ENCODE measurements around the gene GJD3. TPM values are rescaled to one million over a fixed set of nuclear protein-coding genes. Genes with fewer than 3 reads are reported as not detected.

Gene GJD3
- total and polyA plus RNA-seq, 2 of the 4 experiments (the other 2 are of a cell fraction): 0.10 TPM; not detected in 1

DNA sequence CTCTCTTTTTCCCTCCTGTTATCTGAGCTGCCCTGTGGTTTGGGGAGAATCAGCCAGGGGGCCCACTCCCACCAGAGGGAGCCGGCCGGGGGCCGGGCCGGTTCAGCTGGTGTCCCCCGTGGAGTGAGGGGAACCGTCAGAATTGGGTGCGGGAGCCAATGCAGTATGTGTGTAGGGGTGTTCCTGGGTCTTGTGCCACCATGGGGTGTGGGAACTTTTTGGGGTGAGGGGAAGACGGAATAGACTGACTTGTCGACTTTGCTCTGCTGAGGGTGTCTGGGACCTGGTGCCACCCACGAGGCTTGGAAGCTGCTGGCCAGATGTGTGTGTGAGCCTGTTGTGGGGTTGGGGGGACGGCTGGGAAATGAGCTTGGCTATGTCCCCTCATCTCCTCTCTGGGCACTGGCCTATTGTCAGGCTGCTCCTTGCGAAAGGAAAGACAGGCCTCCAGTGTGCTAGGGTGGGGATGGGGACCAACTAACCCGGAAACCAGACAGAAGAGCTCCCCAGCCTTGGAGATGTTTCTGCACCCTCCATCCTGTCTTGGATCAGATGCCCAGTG lies 45.6 kb downstream of the GJD3 start:
- Histone ChIP-seq H3K23ac (ENCODE audit: low read depth, low read length) (peak overlapping the region; percentile 86), H2BK120ac (ENCODE audit: low read depth, low read length) (peak overlapping the region; percentile 4; the same call in 1 of the 2 replicates), H3K79me1 (ENCODE audit: low read depth in 1 of 2, low read length in 2 of 2) (peaks cover 9 to 88% of the 10 kb centered on the region in 2 experiments; a peak in 3 of 4 replicates), H3K9me3 (ENCODE audit: control insufficient read depth, insufficient read depth, low read length) (no peaks in the 10 kb centered on the region), H3K4ac (ENCODE audit: low read depth, low read length) (peak overlapping the region; percentile 72), H3K18ac (ENCODE audit: low read depth, low read length) (no peak overlapping the region), H3K4me2 (ENCODE audit: low read depth, low read length) (peak overlapping the region; percentile 87), H3K27me3 (ENCODE audit: control insufficient read depth, insufficient read depth, low read length) (no peaks in the 10 kb centered on the region), H3K27ac (ENCODE audit: insufficient read depth, low read length) (peak overlapping the region; percentile 83), H4K8ac (ENCODE audit: low read depth in 2 of 2, low read length in 2 of 2) (peak overlapping the region in 1 of 2 experiments; percentile 8; a peak in 1 of 4 replicates), H2BK5ac (ENCODE audit: low read depth, low read length, poor library complexity, severe bottlenecking) (no peak overlapping the region), H3K9me1 (ENCODE audit: insufficient read depth, low read length) (peaks cover 52% of the 10 kb centered on the region), H3K36me3 (ENCODE audit: control insufficient read depth, insufficient read depth, low read length) (no peaks in the 10 kb centered on the region), H2AFZ (replicated peaks; ENCODE audit: low read length, poor library complexity) (no peak overlapping the region), H2BK15ac (ENCODE audit: low read depth, low read length) (peak overlapping the region; percentile 19; the same call in 1 of the 3 replicates), H2AK9ac (replicated peaks; ENCODE audit: low read depth, low read length, poor library complexity) (peak overlapping the region; percentile 67), H4K20me1 (ENCODE audit: insufficient read depth, low read length) (peaks cover 40% of the 10 kb centered on the region), H3K4me1 (ENCODE audit: control insufficient read depth, insufficient read depth, low read length) (peaks cover 68% of the 10 kb centered on the region), H3K56ac (ENCODE audit: extremely low read depth, insufficient read depth, low read length) (no peak overlapping the region), H4K5ac (ENCODE audit: low read depth, low read length) (no peak overlapping the region), H3K14ac (replicated peaks; ENCODE audit: low read depth, low read length) (peak overlapping the region; percentile 70), H4K91ac (ENCODE audit: insufficient read depth, low read depth, low read length) (peak overlapping the region; percentile 4; the same call in 1 of the 2 replicates), H2AK5ac (ENCODE audit: low read depth, low read length) (peak overlapping the region; percentile 83), H3K9ac (ENCODE audit: low read depth, low read length) (peak overlapping the region; percentile 71), H2BK20ac (ENCODE audit: low read depth, low read length) (no peak overlapping the region), H3K4me3 (ENCODE audit: insufficient read depth, low read depth, low read length) (peak overlapping the region; percentile 73)
- no peak for DNase-seq
- BruUV-seq (replicated peaks): no TSS peak
- intact Hi-C loops (cut with micrococcal nuclease) (loop anchor here (2.0 kb wide), 1 partner anchor 24 kb away; no protein-coding TSS in a partner anchor), in situ Hi-C loops (cut with MboI; ENCODE audit: low sequenced_read_pairs) (no loop called here), dilution Hi-C loops (cut with HindIII; ENCODE audit: low sequenced_read_pairs, unreplicated experiment) (no loop called here)
- ATAC-seq (ENCODE audit: low read depth): no peak
- ChIA-PET POLR2A (ENCODE audit: unreplicated experiment) (no interaction called here), CTCF (interaction anchor here (1.0 kb wide), 1 partner anchor 32 kb away, joined by 3 read pairs; no protein-coding TSS in a partner anchor)
- 2% methylated on average over 5 of the region's 13 CpGs; no CpG with 5 or more reads in 1 of the 2 experiments for WGBS, 2 experiments (ENCODE audit: extremely low coverage in 2 of 2, insufficient read length in 1 of 2)
- TF ChIP-seq FOS (IDR thresholded peaks at IDR 0.05; ENCODE audit: low read depth, low read length) (no peak), POLR2A (IDR thresholded peaks at IDR 0.05; ENCODE audit: low read depth, low read length) (no peak), SMC3 (IDR thresholded peaks at IDR 0.05; ENCODE audit: low read depth, low read length) (no peak), CHD1 (IDR thresholded peaks at IDR 0.05; ENCODE audit: low read depth, low read length) (no peak; the same call in 1 of the 2 replicates), CTCF (conservative IDR thresholded peaks at IDR 0.05; ENCODE audit: low read depth, low read length) (peak; percentile 16; the same call in 1 of the 2 replicates), RCOR1 (IDR thresholded peaks at IDR 0.05; ENCODE audit: insufficient replicate concordance, low read length) (no peak)
